ENCODE data around the gene D2HGDH.

DNA sequence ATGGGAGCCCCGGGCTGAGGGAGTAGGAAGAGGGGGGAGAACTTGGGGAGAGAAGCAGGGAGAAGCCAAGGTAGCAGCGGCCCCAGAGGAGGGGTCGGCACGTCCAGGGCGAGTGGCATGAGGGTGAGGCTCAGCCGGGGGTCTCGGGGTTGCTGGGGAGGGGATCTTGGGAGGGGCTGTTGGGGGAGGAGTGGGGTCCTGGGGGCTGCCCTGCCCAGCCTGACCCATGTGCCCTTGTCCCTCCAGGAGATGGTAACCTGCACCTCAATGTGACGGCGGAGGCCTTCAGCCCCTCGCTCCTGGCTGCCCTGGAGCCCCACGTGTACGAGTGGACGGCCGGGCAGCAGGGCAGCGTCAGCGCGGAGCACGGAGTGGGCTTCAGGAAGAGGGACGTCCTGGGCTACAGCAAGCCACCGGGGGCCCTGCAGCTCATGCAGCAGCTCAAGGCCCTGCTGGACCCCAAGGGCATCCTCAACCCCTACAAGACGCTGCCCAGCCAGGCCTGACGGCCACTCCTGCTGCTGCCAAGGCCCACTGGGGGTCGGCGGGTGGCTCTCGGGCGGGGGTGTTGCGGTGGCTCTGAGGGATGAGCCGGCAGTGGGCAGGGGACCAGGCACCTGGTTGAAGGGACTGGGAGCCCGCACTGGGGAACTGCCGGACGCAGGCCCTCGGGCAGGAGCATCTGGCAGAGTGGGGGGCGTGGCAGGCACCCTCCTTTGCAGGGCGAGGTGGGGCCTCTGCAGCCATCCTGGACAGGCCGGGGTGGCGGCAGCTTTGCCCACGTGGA, 33.2 kb downstream of the D2HGDH start:
- TF ChIP-seq, protein P1, sequence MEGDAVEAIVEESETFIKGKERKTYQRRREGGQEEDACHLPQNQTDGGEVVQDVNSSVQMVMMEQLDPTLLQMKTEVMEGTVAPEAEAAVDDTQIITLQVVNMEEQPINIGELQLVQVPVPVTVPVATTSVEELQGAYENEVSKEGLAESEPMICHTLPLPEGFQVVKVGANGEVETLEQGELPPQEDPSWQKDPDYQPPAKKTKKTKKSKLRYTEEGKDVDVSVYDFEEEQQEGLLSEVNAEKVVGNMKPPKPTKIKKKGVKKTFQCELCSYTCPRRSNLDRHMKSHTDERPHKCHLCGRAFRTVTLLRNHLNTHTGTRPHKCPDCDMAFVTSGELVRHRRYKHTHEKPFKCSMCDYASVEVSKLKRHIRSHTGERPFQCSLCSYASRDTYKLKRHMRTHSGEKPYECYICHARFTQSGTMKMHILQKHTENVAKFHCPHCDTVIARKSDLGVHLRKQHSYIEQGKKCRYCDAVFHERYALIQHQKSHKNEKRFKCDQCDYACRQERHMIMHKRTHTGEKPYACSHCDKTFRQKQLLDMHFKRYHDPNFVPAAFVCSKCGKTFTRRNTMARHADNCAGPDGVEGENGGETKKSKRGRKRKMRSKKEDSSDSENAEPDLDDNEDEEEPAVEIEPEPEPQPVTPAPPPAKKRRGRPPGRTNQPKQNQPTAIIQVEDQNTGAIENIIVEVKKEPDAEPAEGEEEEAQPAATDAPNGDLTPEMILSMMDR (IDR thresholded peaks at IDR 0.05) = no peak
- TF ChIP-seq POLR2A (IDR thresholded peaks at IDR 0.05) = no peak

Measured in testis (tissue), 2 donors.